Spleen (tissue), 7 donors: ENCODE measurements around the gene RLF.

ENCODE experiments used
- POLR2A ChIP-seq, 3 donors: fragments of 450-650 bp; IDR thresholded peaks; one replicate each; pipeline ENCODE4 v1.5.1; 2017; ENCODE audit warnings: antibody characterized with exemption in 3 of 3, mild to moderate bottlenecking in 1 of 3
- POLR2AphosphoS5 ChIP-seq, 3 donors: sonication (generic); formaldehyde crosslinking; IDR thresholded peaks; one replicate each; pipeline ENCODE4 v1.5.1; 2017; ENCODE audit warnings: antibody characterized with exemption in 3 of 3
- TF ChIP-seq, protein P1 (sequence below), 11 experiments: fragments of 200-600 bp in 7 of 11; fragments of 450-650 bp in 4 of 11; sonication (generic) in 4 of 11; IDR thresholded peaks in 8 of 11; conservative IDR thresholded peaks in 3 of 11; 1 replicate in 7 of 11; 2 replicates in 4 of 11; pipeline versions ENCODE4 v1.4.0 to v1.8.0; 2016 to 2021; ENCODE audit warnings: antibody characterized with exemption in 11 of 11, inconsistent platforms in 4 of 11, mild to moderate bottlenecking in 1 of 11
- donor health status: DM: no; HTN: no; CAD: no; lungs with moderate emphysema.
- donor health status: DM: no; HTN: no; CAD: no.
- donor health status: DM: no; HTN: no; CAD: no.

DNA sequence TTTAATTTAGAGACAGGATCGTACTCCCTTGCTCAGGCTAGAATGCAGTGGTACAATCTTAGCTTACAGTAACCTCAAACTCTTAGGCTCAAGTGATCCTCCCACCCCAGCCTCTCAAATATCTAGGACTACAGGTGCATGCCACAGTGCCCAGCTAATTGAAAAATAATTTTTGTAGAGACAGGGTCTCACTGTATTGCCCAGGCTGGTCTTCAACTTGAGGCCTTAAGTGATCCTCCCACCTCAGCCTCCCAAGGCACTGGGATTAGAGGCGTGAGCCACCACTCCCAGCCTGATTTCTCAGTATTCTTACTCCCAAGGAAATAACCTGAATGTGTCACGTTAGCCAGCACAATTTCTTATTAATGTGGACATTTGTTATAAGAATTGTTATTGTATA lies 9.8 kb downstream of the RLF start:
- TF ChIP-seq, protein P1, sequence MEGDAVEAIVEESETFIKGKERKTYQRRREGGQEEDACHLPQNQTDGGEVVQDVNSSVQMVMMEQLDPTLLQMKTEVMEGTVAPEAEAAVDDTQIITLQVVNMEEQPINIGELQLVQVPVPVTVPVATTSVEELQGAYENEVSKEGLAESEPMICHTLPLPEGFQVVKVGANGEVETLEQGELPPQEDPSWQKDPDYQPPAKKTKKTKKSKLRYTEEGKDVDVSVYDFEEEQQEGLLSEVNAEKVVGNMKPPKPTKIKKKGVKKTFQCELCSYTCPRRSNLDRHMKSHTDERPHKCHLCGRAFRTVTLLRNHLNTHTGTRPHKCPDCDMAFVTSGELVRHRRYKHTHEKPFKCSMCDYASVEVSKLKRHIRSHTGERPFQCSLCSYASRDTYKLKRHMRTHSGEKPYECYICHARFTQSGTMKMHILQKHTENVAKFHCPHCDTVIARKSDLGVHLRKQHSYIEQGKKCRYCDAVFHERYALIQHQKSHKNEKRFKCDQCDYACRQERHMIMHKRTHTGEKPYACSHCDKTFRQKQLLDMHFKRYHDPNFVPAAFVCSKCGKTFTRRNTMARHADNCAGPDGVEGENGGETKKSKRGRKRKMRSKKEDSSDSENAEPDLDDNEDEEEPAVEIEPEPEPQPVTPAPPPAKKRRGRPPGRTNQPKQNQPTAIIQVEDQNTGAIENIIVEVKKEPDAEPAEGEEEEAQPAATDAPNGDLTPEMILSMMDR (IDR thresholded peaks at IDR 0.05 in 8 of 11, conservative IDR thresholded peaks at IDR 0.05 in 3 of 11) = no peak
- no peak for TF ChIP-seq POLR2A (IDR thresholded peaks at IDR 0.05)
- TF ChIP-seq POLR2AphosphoS5 (IDR thresholded peaks at IDR 0.05) = no peak
